Forelimb muscle (tissue), 1 donor: ENCODE results near the gene SOBP. TPM values are rescaled to one million over a fixed set of nuclear protein-coding genes. Genes with fewer than 3 reads are reported as not detected.

Experiments
- DNase-seq: peaks from one replicate; pipeline ENCODE4 v3.0.0-alpha.2; 2013; ENCODE audit warnings: low read depth
- polyA plus RNA-seq: library from polyadenylated mRNA; unstranded; fragments of 120-200 nt; gene quantifications from one replicate; pipeline ENCODE4 v1.2.1, GENCODE V29; 2013; ENCODE audit not compliant: insufficient read length

Gene SOBP
- polyA plus RNA-seq, 1 donor, result 16.5 TPM

DNA sequence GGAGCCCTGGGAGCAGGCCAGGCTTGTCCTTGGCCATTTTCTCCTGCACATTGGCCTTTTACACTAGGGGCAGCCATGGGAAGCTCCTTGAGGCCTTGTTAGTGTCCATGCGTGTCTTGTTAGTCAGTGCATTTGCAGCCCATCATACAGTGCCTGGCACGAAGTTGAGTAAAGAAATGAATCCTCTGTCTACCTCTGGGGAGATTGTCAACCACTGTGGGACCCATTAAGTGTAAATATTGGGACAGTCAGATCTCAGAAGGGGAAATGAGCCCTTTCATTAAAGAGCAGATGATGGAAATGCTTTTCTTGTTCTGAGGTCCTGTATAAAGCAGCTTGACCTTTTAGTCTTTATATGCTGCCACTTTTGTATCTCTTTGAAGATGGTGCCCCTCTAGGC, 33.9 kb downstream of the SOBP start:
- DNase-seq, result no peak

DNA sequence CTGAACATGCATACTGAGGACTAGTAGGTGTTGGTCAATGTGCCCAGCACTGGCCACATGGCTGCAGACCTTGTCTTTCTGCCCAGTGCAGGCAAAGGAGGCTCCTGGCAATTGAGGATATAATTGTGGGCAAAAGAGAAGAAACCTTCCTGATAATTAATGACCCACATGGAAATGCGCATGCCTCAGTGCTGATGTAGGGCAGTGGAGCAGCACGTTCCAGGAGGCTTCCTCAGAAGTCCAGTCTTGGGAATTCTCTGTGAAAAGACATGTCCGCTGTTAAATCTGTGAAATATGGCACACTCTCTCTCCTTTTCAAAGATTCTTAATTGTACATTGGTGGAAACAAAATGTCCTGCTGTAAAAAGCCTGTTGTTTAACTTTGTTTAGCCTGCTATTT, 34.7 kb downstream of the SOBP start:
- no peak for DNase-seq

DNA sequence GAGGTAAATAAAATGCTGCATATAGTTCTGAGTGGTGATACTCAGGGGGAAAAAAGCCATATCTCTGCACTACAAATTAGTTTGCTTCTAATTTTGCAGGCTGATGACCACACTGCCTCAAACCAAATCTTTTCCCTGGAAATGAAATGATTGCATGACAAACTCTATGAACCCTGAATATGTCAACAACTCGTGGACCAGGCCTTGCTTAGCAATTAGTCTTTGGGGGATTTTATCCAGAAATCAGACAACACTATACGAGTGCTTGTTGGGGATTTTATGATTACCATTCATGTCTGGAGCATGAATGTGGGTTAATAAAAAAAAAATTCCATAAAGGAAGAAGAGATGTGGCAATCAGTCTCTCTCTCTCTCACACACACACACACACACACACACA, 42.0 kb downstream of the SOBP start:
- no peak for DNase-seq

DNA sequence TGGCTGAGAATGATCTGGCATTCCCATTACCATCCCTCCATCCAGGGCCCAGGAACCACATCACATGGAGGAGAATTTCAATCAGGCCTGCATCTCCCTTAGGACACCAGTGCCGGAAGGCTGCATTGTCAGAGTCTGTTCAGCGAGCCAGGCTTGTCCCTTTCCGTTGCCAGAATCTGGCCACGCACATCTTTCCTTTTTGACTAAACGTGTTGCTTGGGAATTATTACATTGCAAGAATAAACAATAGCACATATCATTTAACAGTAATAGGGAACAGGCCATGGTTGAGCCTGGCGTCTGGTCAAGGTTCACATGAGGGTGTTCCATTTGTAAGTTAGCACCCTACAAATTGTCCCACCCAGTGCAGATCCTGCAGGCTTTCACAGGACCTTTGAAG, 42.8 kb downstream of the SOBP start:
- peak; percentile 60 for DNase-seq

DNA sequence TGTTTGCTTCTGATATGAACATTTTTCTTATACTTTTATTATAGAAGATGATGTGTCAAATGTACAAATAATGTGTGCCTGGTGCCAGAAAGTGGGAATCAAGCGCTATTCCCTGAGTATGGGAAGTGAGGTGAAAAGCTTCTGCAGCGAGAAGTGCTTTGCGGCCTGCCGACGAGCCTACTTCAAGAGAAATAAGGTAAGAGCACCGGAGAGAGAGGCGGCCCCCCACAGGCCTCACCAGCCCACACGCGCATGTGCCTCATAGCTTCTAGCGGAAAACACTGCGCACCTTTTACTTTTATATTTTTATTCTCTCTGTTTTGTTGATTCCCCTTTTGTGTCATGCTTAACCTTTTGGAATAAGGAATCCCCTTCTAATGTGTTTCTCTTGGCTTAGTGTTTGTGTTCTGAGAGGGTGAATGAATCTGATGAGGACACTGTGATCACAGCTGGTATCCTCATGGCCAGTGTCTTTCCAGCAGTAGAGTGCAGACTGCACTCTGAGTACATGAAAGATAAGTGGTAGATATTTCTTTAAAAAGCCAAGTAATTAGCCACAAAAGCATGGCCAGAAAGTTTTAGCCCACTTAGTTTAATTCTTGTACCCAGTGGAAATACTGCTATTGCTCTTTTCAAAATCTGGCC, 43.6 kb downstream of the SOBP start:
- DNase-seq, result no peak

DNA sequence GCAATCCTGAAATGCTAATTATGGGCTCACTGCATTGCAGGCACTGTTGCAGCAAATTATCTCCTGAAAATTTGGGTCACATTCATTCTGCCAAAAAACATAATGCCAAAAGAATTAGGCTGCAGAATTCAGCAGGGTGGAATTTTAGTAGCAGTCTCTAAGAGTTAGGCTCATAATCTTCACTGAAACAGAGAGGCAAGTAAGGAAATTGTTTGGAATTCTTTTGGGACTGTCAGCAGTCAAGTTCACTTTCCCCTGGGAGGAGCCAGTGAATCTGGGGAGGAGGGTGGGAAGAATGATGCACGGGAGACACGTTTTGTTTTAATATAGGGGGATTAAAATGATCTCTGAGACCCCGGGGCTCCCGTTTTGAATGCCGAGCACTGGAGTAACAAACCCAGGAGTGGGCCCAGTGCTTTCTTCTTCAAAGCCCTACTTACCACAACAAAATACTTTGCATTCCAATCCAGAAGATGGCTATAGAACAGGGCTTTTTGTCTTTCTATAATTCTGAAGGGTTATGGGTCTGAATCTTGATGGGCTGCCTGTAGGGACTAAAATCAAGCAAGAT, 44.7 kb downstream of the SOBP start:
- DNase-seq, result no peak

DNA sequence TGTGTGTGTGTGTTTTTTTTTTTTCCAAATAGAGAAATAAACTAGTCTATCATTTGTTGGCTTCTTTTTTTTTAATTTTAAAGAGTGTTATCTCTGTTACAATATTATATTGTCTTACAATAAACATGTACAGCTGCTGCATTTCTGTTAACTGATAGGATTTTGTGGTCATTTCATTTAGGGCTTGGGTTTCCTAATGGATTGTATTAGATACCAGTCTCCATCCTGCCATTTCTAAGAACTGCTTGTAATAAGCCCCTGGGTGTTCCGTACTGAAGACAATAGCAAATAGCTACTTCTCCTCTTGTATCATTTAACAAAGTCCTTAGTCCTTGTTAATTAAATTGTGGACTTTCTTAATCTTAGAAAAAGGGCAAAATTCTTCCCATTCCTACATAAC, 45.7 kb downstream of the SOBP start:
- DNase-seq, result no peak

DNA sequence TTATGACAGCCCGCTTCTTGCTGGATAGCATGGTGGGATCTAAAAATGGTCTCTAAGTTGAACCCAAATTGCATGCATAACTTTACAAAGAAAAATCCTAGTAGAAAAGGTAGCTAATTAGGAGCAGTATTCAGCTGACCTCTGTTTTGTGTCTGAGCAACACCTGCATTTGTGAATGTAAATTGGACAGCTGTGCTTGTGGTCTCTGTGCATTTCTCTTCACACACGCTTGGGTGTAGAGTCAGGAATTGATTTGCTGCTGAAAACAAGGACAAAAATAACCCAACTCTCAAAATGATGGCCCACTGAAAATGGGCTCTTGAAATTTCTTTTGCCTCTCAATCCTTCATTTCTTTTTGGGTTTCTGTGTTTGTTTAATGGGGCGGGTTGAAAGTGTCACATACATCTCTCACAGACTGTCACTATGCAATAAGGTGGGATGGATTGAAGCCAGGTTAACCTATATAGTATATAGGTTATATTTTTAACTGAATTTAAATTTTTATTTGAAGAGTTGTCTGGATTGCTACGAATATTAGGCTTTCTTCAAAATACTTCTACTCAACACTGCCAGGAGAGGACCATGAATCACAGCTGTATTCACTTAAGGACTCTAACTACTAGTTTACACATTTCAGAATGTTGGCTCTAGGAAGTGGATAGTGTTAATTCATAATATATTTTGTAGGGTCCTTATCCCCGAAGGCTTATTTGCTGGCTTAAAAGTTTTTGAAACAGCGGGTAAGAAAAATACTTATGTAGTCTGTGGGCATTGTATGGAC, 46.5 kb downstream of the SOBP start:
- DNase-seq, result no peak

DNA sequence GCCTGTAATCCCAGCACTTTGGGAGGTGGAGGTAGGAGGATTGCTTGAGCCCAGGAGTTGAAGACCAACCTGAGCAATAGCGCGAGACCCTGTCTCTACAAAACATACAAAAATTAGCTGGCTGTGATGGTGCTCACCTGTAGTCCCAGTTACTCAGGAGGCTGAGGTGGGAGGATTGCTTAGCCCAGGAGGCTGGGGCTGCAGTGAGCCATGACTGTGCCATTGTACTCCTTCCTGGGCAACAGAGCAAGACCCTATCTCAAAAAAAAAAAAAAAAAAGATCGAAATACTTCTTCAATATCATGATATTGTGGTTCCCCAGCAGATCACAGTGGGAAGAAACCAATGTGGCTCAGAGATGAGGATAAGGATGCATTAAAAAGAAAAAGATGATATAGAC, 47.6 kb downstream of the SOBP start:
- no peak for DNase-seq

DNA sequence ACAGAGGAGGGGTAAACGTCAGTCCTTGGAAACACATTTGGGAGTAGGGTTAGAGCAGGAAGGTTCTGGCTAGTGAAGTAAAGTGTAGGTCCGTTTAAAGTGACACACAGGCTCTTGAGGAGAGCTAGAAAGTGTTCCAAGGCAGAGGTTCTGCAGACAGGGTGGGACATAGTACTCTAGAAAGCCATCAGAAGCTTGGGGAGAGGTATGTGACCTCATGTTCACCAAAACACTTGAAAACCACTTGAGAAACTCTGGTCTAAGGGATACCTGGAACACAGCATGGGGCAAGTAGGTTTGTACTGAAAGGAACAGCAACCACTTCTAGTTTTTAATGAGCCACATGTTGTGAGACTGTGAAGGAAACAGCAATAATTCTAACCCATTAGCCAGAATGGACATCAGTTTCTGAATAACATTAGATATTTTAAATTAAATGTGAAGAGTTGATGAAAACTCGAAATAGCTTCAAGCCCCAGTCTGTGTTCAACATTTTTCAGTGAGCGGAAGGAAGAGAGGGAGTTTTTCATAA, 49.0 kb downstream of the SOBP start:
- DNase-seq, result no peak

DNA sequence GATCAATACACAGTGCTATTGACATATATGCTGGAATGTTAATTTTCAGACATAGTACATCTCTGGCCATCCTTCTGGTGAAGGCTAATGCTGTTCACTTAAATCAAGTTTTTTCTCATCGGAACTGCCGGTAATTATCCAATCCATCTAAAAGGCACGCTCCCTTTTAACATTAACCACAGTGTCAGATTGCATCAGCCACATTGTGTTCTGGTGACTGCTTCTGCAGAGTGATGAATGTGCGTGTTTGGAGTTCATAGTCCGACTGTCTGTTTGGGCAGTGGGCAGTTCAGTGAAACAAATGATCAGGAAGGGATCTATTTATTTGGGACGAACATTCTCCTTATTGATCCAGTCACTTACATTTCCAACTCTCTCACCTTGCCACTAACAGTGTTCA, 49.5 kb downstream of the SOBP start:
- DNase-seq, result no peak

DNA sequence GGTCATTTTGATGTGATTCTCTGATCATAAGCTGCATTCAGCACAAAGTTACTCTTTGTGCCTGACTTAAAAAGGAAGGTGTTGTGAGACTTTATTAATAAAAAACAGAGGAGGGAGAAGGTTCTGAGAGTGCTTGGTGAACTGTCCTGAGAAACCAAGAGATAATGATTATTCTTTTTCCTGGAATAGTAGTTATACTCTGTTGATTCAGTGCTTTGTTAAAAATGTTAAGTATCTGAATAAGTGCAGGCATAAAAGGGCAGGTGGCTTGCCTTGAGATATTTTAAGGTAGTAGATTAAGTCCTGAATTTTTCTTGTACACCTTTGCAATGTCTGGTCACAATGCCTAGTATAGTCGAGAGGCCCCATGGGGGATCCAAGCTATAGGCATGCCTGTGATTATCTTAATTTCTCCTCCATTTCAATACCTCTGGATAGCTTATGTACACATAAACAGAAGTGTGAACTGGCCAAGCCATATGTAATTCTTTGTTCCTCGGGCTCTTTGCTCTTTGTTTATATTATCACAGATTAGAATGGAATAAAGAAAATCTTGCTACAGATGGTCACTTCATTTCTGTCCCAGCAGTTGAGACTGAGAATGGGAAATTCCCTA, 50.0 kb downstream of the SOBP start:
- DNase-seq, result no peak

DNA sequence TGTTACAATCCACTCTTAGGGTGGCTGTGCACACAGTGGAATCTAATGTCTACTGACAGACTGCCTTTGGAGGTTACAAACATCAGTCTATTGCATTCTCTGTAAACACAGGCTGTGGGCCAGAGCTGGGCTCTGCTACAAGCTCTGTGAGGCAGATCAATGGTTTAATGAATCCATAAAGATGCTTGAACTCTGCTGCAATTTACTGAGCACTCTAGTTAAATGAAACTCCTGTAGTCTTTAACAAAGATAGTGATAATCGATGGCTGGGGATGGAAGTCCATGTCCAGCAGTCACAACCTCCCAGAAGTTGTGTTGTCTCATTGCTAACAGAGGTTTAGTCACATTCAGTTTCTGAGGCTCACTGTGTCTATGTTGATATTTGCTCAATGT, 50.5 kb downstream of the SOBP start:
- no peak for DNase-seq

DNA sequence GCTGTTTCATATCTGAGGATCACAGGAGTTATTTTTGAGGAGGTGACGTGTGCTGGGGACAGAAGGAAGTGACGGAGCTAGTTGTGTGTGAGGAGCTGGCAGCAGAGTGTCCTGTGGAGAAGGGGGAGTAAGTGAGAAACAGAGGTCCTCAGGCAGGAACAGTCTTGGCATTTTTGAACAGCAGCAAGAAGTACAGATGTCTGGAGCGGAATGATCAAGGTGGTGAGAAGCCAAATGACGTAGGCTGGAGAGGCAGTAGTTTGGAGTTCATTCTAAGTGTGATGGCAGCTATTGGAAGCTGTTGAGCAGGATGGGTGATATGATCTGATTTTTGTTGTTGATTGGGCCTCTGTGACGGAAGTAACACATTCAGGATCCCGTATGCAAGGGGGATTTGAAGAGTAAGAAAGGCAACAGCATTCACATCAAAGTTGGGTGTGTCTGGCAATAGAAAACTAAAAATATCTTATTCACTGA, 52.3 kb downstream of the SOBP start:
- DNase-seq, result no peak

DNA sequence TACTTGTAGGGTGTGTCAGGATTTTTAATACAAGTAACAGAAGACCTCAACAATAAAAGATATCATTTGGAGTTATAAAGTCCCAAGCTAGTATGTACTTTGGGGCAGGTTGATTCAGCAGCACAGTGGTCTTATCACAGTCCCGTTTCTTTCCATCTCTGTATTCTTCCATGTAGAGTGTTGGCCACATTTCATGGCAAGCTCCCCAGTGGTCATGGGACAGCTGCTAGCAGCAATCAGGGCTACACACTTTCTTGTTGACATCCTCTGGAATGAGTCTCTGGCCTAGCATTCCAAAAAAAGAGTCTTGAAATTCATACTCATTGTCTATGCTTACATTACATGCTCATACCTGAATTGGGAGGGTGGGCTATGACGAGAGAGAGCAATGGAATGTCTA, 53.2 kb downstream of the SOBP start:
- DNase-seq, result no peak

DNA sequence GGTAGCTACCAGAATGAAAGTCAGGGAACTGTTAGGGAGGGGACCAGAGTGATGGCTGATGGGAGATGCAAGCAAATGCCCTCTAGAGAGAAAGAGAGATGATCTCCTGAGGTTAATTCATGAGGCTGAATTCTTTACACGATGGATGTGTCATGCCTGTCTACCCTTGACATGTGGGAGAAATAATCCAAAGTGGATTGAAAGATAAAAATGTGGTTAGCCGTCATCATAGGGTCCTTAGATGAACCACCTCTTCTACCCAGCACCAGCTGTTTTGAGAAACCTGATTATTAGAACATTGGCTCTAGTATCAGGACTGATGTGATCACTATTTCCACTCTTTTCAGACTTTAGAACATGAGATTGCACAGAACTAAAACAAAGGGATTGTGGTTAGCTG, 53.6 kb downstream of the SOBP start:
- DNase-seq, result no peak

DNA sequence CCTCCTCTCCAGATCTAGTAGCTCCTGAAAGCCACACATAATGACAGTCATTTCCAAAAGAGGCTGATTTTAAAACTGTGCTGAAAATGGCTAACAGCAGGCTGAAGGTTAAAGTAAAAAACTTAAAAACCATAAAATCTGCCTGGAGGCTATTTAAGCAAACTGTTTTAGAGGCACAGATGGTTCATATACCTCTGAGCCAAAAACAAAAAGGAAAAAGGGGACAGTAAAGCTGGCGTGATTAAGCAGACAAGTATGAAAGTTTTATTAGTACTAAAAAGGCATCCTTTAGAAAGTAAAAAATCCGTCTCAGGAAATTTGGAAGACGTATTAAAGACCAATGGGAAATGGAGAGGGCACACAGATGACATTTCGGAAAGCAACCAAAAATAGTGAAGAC, 55.8 kb downstream of the SOBP start:
- DNase-seq, result no peak

DNA sequence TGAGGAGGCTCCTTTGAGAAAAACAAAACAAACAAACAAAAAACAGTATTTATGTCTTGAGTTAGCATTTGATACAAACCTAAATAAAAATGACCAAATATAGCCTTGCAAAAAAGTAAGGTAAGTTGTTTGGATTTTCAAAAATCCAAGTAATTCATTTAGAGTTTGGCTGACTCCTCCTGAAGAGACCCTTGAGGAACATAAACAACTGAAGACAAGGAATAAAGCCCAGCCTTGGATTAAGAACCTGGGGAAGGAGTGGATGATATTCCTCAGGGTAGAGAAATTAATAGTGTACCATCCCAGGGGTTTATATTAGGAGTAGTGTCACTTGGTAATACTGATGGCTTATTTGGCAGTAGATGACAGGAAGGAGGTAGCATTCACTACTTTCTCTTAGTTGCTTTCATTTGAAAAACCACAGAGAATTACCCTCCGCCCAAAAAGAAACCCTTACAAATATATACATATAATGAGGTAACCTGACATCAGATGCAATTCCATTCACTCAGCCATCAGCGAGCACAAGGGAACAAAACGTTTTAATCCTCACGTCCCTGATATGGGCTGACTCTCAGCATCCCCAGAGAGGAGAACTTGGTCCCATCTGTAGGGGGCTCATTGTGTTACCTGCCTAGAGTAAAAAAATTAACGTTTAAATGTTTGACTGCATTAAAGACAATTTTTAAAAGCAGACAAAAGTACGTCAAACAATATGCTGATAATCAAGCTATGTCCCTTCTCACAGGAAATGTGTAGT, 57.0 kb downstream of the SOBP start:
- no peak for DNase-seq

DNA sequence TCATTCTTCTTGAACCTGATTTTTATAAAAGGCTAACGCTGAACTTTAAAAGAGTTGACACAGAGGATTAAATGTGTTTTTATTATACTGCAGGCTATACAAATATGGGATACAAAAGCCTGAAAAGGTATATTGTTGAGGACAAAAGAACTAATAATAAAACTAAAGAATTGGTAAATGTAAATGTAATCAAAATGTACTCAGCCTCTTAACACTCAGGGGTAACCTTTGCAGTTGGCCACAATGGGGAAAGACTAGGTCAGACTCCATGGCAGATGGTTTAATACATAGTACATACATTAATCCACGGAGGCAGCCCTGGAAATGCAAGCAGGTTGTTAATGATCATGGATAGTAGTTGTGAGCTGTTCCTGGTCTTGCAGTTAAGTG, 57.5 kb downstream of the SOBP start:
- DNase-seq, result no peak

DNA sequence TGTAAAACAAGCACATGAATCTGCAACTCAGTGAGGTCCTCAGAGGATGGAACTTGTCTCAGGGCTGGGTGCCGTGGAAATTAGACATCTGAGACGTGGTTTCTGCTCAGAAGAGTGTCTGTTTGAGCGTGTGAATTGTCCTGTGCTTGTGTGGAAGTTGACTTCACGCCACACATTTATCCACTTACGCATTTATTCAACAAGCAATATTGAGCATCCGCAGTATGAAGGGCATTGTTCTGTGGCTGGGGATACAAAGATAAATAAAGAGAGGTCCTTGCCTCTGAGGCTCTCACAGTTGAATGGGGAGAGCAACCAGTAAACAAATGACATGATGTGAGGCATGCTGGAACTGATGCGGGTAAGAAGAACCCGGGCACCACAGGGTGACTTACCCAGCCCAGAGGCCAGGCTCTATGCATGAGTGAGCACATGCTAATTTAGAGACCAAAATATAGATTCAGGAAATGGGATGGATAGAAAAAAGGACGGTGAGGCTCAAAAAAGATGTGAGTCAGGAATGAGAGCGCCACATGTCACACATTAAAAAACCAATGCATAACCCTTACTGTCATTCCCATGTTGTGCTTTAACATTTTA, 60.4 kb downstream of the SOBP start:
- DNase-seq, result no peak

DNA sequence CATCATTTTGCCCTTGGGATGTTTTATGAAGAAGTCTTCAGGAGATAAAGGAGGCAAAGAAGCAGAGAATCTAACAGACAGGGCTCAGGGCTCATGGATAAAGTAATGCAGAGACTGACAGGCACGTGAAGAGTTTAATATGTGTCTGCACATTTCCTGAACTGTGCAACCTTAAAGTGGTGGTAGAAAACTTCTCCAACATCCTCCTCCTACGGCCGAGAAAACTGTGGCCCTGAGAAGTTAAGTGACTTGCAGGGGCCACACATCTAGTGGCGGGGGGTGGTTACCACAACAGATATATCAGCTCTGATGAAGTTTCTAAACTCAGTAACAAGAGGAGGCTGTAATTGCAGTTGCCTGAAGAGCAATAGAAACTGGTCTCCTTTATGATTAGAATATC, 61.0 kb downstream of the SOBP start:
- no peak for DNase-seq
